Right lung (tissue), 5 donors: ENCODE results near the gene COL6A5. TPM values are rescaled to one million over a fixed set of nuclear protein-coding genes. Genes with fewer than 3 reads are reported as not detected.
"Not testable (repeated sequence)": the region's sequence is repeated elsewhere in the genome, so short reads cannot be mapped to it uniquely, and the experiment has no call there.

Source experiments
- DNase-seq, 2 donors: peaks; one replicate each; pipeline ENCODE4 v3.0.0-alpha.2; 2013
- polyA plus RNA-seq, 5 donors: library from polyadenylated mRNA; unstranded; fragments of 120-200 nt; gene quantifications; one replicate each; pipeline versions ENCODE4 v1.2.1 to v1.2.3, GENCODE V29; 2013; ENCODE audit warnings: inconsistent platforms in 1 of 5, low replicate concordance in 1 of 5; ENCODE audit not compliant: insufficient read length in 5 of 5, insufficient read depth in 1 of 5

COL6A5 gene
- polyA plus RNA-seq, 5 donors, result 1.6 to 4.5 (median 3.2) TPM

- DNase-seq, result no peak
Measured at GRCh38 chr3:130383424-130383823, 38.0 kb downstream of the COL6A5 start.

GRCh38 chr3:130384476-130385025 lies 39.1 kb downstream of the COL6A5 start:
- no peak for DNase-seq

GRCh38 chr3:130386604-130387263 lies 41.3 kb downstream of the COL6A5 start:
- DNase-seq, result no peak

GRCh38 chr3:130389743-130390478 lies 44.4 kb downstream of the COL6A5 start:
- DNase-seq, result no peak

GRCh38 chr3:130392266-130392665 lies 46.8 kb downstream of the COL6A5 start:
- no peak for DNase-seq

GRCh38 chr3:130393594-130393993 lies 48.1 kb downstream of the COL6A5 start:
- no peak for DNase-seq

- DNase-seq, result no peak
Measured at GRCh38 chr3:130395331-130395730, 49.9 kb downstream of the COL6A5 start.

GRCh38 chr3:130395916-130396315 lies 50.4 kb downstream of the COL6A5 start:
- no peak for DNase-seq

GRCh38 chr3:130404401-130404800 lies 58.9 kb downstream of the COL6A5 start:
- DNase-seq, result no peak

- no peak for DNase-seq
Measured at GRCh38 chr3:130405956-130406355, 60.5 kb downstream of the COL6A5 start.

- not testable (repeated sequence) for DNase-seq
Measured at GRCh38 chr3:130408253-130408652, 62.8 kb downstream of the COL6A5 start.

- no peak for DNase-seq
Measured at GRCh38 chr3:130411320-130411719, 65.8 kb downstream of the COL6A5 start.

GRCh38 chr3:130412991-130413560 lies 67.6 kb downstream of the COL6A5 start:
- no peak for DNase-seq

GRCh38 chr3:130414457-130414856 lies 69.0 kb downstream of the COL6A5 start:
- no peak for DNase-seq

GRCh38 chr3:130420466-130420865 lies 75.0 kb downstream of the COL6A5 start:
- no peak for DNase-seq

GRCh38 chr3:130423064-130423463 lies 77.6 kb downstream of the COL6A5 start:
- DNase-seq, result no peak

- no peak for DNase-seq
Measured at GRCh38 chr3:130424837-130425236, 79.4 kb downstream of the COL6A5 start.

- no peak for DNase-seq
Measured at GRCh38 chr3:130425484-130425883, 80.0 kb downstream of the COL6A5 start.

- no peak for DNase-seq
Measured at GRCh38 chr3:130426206-130426605, 80.7 kb downstream of the COL6A5 start.

GRCh38 chr3:130428871-130429712 lies 83.6 kb downstream of the COL6A5 start:
- DNase-seq, result no peak

GRCh38 chr3:130429713-130430023 lies 84.2 kb downstream of the COL6A5 start:
- no peak for DNase-seq

- DNase-seq, result no peak
Measured at GRCh38 chr3:130430266-130430665, 84.8 kb downstream of the COL6A5 start.
